GM03348 (cell line): ENCODE data around the gene PLEKHG5.

Experiments
- DNase-seq: peaks from one replicate; pipeline ENCODE4 v3.0.0; 2012; ENCODE audit warnings: low spot score

The PLEKHG5 gene

DNA sequence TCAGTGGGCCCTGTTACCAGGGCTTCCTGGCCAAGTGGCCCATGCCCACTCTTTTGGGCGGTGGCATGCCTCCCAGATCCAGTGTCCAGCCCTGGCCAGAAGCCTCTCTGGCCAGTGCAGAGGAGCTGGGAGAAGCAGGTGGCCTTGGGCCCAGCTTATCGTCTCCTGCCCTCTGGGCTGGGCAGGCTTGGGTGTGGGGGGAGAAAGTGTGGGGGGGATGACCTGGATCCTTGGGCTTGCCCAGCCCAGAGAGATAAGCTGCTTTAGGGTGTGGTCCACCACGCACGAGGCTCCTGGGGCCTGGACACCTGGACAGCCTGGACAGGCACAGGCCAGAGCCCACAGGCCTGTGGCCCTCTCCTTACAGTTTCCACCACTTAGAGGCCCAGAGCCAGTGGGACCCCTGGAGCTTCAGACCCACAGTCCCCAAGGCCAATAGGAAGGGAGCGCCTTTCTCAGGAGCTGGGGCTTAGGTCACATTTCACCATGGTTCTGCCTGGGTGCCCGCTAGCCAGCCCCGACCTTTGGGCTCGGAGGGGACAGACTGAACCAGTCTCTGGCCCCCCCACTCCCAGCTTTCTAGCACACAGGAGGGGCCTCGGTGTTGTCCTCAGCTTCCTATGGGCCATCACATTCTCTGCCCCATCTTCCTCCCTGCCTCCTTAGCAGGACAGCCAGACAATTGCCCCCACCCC lies 65.0 kb downstream of the PLEKHG5 start:
- DNase-seq, result no peak

DNA sequence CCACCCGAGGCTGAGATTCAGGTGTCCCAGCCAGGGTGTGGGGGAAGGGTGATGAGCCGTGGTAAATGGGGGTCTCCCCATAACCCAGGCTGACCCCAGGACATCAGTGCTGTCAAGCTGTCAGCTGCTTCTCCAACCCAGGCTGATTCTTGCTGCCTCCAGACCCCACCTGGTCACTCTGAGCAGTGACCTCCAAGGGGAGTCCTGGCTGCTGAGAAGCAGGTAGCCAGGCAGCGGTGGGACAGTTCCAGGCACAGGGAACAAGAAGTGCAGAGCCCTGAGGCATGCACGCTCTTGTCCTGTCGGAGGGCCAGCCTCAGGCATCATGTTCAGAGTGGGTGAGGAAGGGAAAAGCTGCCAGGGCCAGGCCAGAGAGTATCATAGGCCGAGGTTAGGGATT lies 65.8 kb downstream of the PLEKHG5 start:
- DNase-seq, result no peak

DNA sequence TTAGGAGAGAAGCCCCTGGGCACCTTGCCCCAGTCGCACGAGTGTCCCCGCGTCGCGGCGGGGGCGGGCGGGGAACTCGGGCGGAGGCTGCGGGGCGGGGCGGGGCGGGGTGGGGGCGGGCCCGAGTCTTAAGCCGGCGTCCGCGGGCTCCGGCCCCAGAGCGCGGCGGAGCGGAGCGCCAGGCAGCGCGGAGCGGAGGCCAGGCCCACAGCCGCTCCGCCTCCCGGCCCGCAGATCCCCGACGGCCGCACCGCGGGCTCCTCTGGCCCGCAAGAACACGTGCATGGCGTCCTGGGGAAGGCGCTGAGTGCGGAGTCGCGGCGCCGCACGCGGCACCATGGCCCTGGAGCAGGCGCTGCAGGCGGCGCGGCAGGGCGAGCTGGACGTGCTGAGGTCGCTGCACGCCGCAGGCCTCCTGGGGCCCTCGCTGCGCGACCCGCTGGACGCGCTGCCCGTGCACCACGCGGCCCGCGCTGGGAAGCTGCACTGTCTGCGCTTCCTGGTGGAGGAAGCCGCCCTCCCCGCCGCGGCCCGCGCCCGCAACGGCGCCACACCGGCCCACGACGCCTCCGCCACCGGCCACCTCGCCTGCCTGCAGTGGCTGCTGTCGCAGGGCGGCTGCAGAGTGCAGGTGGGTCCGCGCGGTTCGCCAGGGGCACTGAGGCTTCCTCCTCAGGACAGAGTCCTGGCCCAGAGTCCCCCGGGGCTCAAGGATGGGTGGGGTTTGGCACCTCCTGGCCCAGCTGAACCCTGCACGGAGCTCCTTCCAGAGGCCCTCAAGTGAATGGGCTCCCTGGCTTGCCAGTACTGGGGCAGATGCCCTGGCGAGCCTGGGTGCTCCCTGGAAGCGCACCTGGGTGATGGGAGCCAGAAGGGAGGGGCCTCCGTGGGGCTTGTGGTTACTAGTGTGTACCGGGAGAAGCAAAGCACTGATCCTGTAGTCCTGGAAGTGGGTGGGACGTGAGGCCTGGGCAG lies 66.6 kb downstream of the PLEKHG5 start, which contains the start of gene ESPN:
Gene ESPN (plus strand): TSS at position 158 of the 975 bp plus-strand sequence. CDS start 180 bp downstream, at position 338.
- DNase-seq, result peak; percentile 59

DNA sequence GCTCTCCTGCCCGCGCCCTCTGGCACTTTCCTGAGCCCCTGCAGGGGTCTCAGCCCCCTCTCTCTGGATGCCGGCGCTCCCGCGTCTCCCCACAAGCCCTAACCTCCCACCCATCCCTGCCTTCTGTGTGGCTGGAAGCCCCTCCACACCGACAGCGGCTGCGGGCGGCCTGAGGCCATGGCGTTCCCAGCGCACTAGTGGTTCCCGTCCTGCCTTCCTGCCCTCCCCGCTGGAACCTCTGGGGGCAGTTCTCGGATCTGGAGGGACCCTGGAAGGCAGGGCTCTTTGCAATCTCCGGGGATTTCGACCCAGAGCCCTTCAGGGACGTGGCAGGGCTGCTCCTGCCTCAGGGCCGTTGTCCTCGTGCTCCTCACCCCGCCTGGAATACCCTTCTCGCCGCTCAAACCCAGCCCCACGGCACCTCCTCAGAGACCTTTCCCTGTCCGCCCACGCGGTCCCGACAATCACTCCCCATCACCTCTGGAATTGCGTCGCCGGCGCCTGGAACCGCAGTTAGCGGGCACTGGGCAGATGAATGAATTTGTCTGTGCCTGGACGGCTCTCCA lies 67.4 kb downstream of the PLEKHG5 start:
- DNase-seq, result peak; percentile 46

DNA sequence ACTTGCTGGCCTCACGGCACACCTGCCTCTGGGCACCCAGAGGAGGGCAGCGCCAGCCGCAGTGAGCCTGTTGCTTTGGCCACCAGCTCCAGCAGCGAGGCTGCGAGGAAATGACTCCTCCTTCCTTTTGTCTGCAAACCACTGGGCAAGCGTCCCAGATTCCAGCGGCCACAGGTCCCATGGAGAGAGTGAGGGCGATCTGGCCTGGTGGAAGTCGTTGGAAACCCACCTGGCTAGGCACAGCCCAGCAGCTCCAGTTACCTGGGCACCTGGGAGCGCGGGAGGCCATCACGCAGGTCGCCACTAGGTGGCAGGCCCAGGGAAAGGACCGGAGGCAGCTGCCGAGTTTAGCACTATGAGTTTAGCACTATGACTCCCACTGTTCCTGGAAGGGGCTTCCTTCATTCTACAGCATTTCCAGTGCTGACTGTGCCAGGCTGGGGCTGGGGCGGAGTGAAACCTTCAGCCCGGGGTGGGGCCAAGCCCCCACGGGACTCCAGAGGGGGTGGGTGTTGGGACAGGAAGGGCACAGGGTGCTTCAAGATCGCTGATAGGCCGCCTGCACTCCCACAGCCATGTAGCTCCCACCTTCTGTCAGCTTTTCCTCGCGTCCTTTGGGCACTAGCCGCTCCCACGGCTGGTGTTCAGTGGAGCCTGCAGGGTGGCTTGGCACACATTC lies 68.0 kb downstream of the PLEKHG5 start:
- DNase-seq, result peak; percentile 65

DNA sequence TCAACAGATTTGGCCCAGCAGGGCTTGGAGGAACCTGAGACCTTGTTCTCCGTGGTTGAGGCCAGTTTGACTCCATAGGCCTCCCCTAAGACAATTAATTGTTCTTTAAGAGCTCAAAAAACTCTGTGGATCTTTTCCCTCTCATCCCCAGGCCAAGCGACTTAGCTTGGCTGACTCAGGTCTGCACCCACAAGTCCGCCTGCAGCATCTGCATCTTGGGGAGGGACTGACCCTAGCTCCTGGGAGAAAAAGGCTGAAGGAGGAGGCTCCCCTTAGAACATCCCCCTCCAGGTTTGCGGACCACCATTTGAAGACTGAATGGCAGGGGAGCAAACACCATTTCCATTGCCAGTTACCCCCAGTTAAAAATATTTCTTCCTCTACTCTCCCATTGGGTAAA lies 70.2 kb downstream of the PLEKHG5 start:
- DNase-seq, result no peak

DNA sequence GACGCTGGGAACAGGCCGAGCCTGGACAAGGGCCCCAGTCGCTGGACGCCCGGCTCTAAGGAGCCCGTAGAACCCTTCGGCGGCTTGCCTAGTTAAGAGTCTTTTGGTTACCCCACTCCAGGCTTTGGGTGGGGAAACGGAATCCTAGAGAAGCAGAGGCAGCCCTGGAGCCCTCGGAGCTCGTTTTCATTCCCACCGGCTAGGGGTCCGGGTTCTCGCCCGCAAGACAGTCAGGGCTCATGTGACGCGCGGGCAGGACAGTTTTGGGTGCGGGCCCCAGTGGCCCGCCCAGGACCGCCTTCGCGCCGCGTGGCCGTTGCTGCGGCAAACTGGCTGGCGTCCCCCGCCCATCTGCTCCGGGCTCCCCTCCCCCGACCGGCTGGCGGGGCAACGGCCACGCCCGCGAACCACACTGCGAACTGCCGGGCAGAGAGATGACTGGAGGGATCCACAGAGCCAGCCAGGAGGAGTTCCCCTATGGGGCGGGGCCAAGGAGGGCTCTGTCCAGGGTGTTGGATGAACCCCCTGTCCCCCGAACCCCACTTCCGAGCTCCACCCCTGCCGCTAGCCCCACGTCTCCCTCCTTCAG lies 70.9 kb downstream of the PLEKHG5 start:
- DNase-seq, result no peak

DNA sequence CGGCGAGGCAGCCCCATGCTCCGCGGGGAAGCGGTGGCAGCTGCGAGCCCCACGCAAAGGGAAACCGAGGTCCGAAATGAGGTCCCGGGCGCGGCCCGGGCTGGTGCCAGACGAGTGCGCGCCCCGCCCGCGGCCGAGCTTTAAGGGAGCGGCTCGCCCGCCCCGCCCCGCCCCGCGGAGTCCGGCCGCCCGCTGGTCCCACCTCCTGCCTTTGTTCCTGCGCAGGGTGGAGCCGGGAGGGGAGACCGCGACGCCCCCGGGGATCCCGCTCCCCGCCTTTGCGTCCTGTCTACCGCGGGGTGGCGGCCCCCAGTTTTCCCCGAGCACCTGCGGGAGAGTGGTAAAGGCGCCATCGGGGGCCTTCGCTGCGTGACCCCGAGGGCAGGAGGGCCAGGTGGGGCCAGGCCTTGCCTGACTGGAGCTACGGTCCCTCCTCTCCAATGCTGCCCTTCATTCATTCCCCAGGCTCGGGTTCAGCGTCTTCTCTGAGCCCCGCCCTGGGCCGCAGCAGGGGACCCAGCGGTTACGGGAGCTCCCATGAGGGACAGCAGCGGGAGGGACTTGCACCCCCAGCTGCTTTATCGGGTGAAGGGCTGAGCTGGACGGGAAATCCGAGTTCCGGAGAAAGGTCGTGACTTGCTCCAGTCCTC lies 71.5 kb downstream of the PLEKHG5 start, which contains the start of gene HES2:
Gene HES2 (minus strand): TSS at position 116 of the 650 bp plus-strand sequence. CDS start 99 bp downstream, at position 17.
- DNase-seq, result peak; percentile 51

DNA sequence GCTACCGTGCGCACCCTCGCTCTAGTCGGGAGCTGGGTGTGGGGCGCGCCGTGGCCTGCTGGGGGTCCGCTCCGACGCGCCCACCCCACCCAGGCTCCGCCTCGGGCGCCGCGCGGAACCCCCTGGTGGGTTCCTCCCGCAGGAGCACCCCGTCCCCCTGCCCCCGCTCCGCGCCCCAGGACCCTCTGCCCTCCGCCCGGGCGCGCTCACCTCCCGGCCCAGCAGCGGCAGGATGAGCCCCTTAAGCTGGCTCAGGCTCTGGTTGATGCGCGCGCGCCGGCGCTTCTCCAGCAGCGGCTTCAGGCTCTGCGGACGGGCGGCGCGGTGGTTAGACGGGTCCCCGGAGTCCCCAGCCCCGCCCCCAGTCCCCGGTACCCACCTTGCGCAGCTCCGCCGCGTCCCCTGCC lies 72.1 kb downstream of the PLEKHG5 start:
- DNase-seq, result no peak

DNA sequence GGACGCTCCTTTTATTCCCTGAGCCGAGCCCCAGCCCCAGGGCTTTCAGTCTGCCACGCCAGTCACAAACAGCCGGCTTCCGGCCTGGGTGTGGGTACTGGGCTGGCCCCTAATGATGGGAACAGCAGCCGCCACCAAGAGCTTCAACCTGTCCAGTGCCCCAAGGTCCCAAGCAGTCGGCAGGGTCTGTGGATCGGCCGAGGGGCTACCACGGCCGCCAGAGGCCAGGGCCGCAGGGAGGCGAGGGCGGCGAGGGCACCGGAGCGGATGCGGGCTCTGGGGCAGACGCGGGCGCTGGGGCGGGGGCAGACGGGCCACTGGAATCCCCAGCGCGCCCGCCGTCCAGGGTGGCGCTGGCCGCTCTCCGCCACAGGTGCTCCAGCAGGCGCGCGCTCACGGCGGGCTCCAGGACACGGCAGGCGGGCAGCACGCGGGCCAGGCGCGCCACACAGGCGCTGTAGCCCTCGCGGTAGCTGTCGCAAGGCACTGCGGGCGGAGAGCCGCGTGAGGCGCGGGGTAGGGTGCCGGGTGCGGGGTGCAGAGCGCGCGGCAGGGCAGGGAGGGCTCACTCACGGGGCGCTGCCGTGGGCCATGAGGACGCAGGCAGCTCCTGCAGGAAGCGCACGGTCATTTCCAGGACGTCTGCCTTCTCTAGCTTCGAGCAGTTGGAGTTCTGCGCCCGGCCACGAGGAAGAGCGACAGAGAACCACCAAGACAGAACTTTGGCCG lies 72.6 kb downstream of the PLEKHG5 start:
- DNase-seq, result no peak

DNA sequence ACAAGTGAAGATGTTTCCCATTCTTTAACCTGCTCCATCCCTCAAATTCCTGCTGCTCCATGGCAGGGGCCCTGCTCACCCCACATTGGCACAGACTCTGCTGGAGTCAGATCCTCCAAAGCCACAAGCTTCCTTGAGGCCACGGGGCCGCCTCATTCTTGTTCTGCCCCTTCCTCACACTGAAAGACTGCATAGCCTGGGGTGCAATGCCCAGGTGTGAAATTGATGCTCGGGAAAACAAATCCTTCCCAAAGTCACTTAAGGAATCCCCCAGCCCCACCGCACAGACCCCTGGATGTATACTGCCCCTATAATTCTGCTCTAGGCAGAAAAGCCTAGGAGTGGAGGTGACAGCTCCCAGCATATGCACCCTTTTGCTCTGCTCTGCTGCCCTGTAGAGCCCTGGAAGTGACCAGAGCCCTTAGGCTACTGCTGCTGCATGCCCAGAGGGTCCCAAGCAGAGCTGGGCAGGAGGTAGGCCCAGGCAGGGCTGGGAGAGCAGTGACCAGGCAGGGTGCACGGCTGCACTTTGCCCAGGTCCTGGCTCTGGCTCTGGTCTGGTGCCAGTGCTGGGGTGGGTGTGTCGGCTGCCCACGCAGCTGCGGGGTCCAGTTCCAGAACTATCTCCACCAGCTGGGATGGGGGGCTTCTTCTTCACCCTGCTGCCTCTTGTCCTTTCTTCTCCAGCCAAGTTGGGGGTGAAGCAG lies 73.4 kb downstream of the PLEKHG5 start:
- DNase-seq, result no peak
